Lower lobe of right lung (tissue), 2 donors: ENCODE measurements around the gene NECTIN1. TPM values are rescaled to one million over a fixed set of nuclear protein-coding genes. Genes with fewer than 3 reads are reported as not detected.
A peak's percentile ranks its signal among the peaks of the same experiment; 100 is the strongest.

ENCODE experiments used
- ATAC-seq, 2 donors: fragments of 200-7000 bp; cut with Tn5 transposase; one replicate each; pipeline ENCODE4 v1.9.1; 2020 to 2022; ENCODE audit warnings: mild to moderate bottlenecking in 2 of 2, moderate library complexity in 2 of 2
- DNase-seq: peaks from one replicate; pipeline ENCODE4 v3.0.0-alpha.2; 2020
- H3K27ac ChIP-seq: fragments of 200-600 bp; one replicate; pipeline ENCODE4 v1.8.0; 2022
- H3K27me3 ChIP-seq: fragments of 200-600 bp; one replicate; pipeline ENCODE4 v1.8.0; 2022; ENCODE audit warnings: low read depth
- H3K36me3 ChIP-seq: fragments of 200-600 bp; one replicate; pipeline ENCODE4 v1.8.0; 2022; ENCODE audit warnings: mild to moderate bottlenecking
- H3K4me1 ChIP-seq: fragments of 200-600 bp; one replicate; pipeline ENCODE4 v1.8.0; 2022
- H3K4me3 ChIP-seq: fragments of 200-600 bp; one replicate; pipeline ENCODE4 v1.8.0; 2022; ENCODE audit warnings: mild to moderate bottlenecking
- H3K9me3 ChIP-seq: fragments of 200-600 bp; one replicate; pipeline ENCODE4 v1.8.0; 2022
- intact Hi-C: fragments of 100-400 bp; cut with DNase I; formaldehyde crosslinking; loops from one replicate; pipeline ENCODE4 v1.11.0; 2022
- total RNA-seq: library from RNA; stranded (reverse); fragmentation: NEBNext Ultra II Directional; extraction: Animal tissue kit (Norgen Biotek cat#: 25700); gene quantifications from one replicate; pipeline ENCODE4 v1.2.1, GENCODE V29; 2021
- TF ChIP-seq, protein P1 (sequence below): fragments of 200-600 bp; IDR thresholded peaks from one replicate; pipeline ENCODE4 v1.8.0; 2022; ENCODE audit warnings: antibody characterized with exemption, mild to moderate bottlenecking
- donor health status: DM: no; HTN: yes; CAD: no; lungs with severe emphysema.

NECTIN1 gene
- total RNA-seq, 1 donor from 2014 or later = 9.1 TPM

DNA sequence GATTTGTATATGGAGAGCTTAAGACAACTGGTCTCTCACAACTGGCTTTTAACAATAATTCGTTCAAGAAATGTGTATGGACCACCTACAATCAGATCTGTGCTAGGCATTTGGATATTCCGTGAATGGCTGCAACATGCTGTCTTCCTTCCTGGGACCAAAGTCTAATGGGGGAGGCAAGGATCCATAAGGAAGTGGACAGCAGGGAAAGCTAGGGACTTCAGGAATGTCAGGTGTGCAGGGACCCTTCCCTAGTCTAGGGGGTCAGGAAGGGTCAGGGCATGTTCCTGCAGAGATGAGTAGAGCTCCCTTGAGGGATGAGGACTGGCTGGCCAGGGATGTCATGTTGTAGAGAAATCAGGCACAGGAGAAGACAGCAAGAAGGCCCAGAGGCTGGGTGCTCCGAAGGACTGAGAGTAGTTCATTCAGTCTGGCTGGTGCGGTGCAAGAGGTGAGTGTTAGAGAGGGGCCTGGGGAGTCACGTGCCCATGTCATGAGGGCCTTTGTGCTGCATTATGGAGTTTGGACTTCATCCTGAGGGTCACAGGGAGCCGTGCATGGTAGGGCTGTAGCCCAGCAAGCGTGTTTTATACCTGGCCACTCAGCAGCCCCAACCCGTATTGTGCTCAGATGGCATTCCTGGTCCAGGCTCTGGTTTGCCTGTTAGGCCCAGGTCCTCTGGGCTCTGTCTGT lies 8.5 kb upstream of the NECTIN1 start:
- no peaks in the 10 kb centered on the region for H3K9me3 ChIP-seq
- TF ChIP-seq, protein P1, sequence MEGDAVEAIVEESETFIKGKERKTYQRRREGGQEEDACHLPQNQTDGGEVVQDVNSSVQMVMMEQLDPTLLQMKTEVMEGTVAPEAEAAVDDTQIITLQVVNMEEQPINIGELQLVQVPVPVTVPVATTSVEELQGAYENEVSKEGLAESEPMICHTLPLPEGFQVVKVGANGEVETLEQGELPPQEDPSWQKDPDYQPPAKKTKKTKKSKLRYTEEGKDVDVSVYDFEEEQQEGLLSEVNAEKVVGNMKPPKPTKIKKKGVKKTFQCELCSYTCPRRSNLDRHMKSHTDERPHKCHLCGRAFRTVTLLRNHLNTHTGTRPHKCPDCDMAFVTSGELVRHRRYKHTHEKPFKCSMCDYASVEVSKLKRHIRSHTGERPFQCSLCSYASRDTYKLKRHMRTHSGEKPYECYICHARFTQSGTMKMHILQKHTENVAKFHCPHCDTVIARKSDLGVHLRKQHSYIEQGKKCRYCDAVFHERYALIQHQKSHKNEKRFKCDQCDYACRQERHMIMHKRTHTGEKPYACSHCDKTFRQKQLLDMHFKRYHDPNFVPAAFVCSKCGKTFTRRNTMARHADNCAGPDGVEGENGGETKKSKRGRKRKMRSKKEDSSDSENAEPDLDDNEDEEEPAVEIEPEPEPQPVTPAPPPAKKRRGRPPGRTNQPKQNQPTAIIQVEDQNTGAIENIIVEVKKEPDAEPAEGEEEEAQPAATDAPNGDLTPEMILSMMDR = no peak
- H3K4me1 ChIP-seq = peaks cover 9% of the 10 kb centered on the region
- no peak overlapping the region for H3K27ac ChIP-seq
- ATAC-seq (no peak), DNase-seq (no peak)
- intact Hi-C loops = no loop called here
- no peaks in the 10 kb centered on the region for H3K36me3 ChIP-seq
- peaks cover 23% of the 10 kb centered on the region for H3K27me3 ChIP-seq
- H3K4me3 ChIP-seq = no peak overlapping the region

DNA sequence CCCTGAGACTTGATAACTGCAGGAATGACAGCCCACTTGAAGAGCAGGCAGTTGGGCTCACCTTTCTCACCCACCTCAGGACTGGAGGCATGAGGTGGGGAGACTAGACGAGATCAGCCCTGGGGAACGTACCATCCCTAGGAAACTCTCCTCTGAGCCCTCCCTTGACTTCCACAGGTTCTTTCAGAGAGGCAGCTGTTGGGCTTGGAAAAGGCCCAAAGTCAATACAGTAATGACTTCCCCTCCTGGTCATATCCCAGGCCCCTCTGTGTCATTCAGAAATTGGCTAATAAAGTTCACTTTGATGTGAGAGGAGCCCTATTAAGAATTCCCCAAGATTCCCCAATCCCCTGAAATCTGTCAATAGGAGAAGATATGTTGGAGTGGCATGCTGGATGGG lies 5.8 kb upstream of the NECTIN1 start:
- intact Hi-C loops = no loop called here

DNA sequence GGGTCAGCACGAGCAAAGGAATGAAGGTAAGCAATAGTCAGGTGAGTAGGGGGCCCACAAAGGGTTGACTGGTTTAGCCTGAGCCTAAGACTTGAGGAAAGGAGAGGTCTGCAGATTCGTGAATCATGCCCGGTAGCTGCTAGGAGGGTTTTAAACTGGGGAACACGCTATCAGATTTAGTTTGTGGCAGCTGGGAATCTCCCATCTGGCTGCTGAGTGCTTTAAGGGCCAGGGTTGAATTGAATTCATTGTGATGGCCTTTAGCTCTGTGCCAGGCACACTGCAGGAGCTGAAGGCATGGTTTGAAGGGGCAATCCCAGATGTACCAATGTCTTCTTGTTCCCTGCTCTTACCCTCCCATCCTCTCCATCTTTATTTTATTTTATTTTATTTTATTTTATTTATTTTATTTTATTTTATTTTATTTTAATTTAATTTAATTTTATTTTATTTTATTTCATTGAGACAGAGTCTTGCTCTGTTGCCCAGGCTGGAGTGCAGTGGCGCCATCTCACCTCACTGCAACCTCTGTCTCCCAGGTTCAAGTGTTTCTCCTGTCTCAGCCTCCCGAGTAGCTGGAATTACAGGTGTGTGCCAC lies 1.9 kb upstream of the NECTIN1 start:
- Histone ChIP-seq H3K27ac (no peak overlapping the region), H3K4me3 (no peak overlapping the region), H3K4me1 (peaks cover 29% of the 10 kb centered on the region), H3K27me3 (no peaks in the 10 kb centered on the region), H3K36me3 (no peaks in the 10 kb centered on the region), H3K9me3 (no peaks in the 10 kb centered on the region)
- DNase-seq (no peak), ATAC-seq (no peak)
- TF ChIP-seq, protein P1 = no peak
- intact Hi-C loops = no loop called here

More for the DNA sequence above, 5.8 kb upstream of the NECTIN1 start:
- ATAC-seq = no peak
- Histone ChIP-seq H3K4me3 (no peak overlapping the region), H3K4me1 (peaks cover 6% of the 10 kb centered on the region), H3K27ac (no peak overlapping the region), H3K36me3 (no peaks in the 10 kb centered on the region), H3K9me3 (no peaks in the 10 kb centered on the region), H3K27me3 (peaks cover 5% of the 10 kb centered on the region)
- no peak for DNase-seq
- TF ChIP-seq, protein P1 = no peak

DNA sequence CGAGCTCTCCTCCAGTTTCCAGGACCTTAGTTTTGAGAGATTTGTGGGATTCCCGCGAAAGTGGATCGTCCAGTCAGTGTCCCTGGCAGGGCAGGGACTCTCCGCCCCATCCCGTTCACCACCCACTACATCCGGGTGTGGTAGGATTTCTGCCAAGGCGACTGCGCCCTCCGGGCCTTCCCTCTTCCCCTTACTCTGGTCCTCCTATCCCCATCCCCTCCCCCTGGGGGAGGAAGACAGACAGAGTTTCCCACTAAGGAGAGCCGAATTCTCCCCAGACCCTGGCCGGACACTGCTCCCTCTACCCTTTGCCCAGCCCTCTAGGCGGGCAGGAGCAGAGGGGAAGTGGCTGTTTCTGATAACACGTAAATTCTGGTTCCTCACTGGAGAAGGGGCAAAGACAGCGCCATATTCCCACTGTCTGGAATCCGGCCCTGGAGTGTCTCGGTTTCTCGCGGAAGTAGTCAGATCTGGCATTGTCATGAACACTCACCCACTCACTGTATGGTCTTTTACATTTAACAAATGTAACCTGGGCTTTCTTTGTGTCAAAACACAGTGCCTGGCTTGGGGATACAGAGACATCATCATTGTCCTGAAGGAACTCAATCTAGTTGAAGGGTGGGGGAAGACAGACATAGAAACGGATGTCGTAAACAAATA lies 1.1 kb upstream of the NECTIN1 start:
- H3K36me3 ChIP-seq = no peaks in the 10 kb centered on the region
- peak overlapping the region; percentile 82 for H3K4me3 ChIP-seq
- DNase-seq (peak; percentile 78), ATAC-seq (peak; percentile 63 to 70)
- no peaks in the 10 kb centered on the region for H3K9me3 ChIP-seq
- TF ChIP-seq, protein P1 = no peak
- peak overlapping the region; percentile 80 for H3K27ac ChIP-seq
- H3K27me3 ChIP-seq = no peaks in the 10 kb centered on the region
- peaks cover 29% of the 10 kb centered on the region for H3K4me1 ChIP-seq
- intact Hi-C loops = no loop called here

DNA sequence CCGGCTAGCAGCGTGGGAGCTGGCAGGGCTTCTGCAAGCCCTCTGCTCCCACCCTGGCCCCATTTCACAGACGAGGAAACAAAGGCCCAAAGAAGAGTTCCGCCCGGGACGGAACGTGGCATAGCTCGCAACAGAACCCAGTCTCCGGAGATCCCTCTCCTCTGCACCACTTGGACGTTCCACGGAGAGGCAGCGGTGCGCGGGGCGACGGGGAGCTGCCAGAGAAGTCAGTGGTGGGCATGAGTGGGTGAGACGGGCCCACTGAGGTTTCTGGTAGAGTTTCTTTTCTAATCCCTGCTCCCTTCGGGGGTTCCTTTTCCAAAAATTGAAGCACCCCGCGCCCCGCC lies 554 bp upstream of the NECTIN1 start:
- H3K4me3 ChIP-seq = peak overlapping the region; percentile 82
- ATAC-seq (peak in 1 of 2 donors; percentile 2), DNase-seq (no peak)
- H3K9me3 ChIP-seq = no peaks in the 10 kb centered on the region
- H3K36me3 ChIP-seq = no peaks in the 10 kb centered on the region
- intact Hi-C loops = no loop called here
- peaks cover 29% of the 10 kb centered on the region for H3K4me1 ChIP-seq
- no peaks in the 10 kb centered on the region for H3K27me3 ChIP-seq
- H3K27ac ChIP-seq = peak overlapping the region; percentile 80
- TF ChIP-seq, protein P1 = peak; percentile 44
